ENCODE results near the gene IL18R1.

Gene IL18R1

DNA sequence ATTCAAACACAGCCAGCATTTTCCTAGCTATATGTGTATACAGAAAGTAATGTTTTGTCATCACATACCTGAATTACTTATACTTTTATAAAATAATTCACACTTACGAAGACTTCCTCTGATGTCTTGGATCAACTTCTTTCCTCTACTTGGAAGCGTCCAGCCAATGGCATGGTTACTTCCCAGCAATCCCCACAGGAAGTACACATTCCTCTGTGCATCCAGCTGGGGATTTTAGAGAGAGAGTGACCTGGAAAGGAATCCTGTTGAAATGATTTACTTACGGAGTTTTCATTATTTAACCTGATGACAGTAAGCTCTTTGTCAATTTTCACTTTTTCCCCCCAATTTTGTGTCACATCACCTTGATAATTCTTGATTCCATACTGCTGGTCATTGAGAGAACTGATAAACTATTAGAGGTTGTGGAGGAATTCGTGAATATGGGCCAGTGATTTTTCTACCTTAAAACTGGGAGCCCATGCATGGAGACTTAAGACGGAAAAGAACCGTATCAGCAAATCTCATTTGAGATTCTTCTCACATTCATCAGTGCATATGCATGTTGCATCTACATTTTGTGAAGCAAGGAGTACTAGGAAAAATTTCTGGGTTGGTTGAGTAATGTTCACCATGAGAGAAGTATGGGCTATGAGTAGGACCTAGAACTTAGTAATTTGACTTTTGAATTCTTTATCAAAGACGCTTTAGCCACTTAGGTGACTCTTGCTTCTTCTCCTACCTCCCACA is 9.0 kb upstream of the IL18R1 start:
- no peak for DNase-seq

- DNase-seq: no peak
Measured at GRCh38 chr2:102350137-102350793, 5.3 kb upstream of the IL18R1 start.

- DNase-seq: no peak
Measured at GRCh38 chr2:102356381-102356712, 751 bp downstream of the IL18R1 start.

GRCh38 chr2:102356741-102357140 is 1.1 kb downstream of the IL18R1 start:
- no peak for DNase-seq

DNA sequence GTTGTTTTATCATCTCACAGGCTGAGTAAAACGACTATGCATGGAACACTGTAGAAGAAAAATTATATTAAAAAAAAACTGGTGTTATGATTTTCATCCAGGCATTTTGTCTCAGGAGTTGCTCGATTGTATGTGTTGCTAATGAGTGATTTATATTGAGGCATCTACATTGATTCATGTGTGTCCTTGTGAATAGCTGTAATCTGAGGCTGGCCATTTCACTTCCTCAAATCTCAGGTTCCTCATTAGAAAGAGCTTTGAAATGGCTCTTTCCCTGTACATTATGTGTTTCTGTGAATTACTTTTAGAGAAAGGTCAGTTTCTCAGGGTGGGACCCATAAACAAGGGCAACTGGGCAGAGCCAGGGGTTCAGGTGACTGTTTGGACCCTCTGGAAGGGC is 2.3 kb downstream of the IL18R1 start:
- DNase-seq: no peak

- no peak for DNase-seq
Measured at GRCh38 chr2:102358496-102358895, 2.9 kb downstream of the IL18R1 start.

DNA sequence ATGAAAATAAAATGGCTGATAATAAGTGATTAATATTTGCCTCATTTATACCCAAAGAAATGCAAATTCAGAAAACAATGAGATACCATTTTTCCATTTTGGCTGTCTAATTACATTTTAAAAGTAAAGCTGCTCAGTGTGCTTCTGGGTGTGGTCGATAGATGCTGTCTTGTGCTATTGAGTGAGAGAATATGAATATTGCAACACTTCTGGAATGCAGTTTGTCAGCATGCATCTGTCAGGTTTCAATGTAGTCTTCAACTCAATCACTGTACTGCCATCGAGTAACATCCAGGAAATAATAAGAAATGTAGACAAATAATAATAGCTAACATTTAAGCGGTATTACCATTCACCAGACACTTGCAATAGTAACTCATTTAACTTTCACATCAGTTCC is 3.9 kb downstream of the IL18R1 start:
- DNase-seq: no peak

DNA sequence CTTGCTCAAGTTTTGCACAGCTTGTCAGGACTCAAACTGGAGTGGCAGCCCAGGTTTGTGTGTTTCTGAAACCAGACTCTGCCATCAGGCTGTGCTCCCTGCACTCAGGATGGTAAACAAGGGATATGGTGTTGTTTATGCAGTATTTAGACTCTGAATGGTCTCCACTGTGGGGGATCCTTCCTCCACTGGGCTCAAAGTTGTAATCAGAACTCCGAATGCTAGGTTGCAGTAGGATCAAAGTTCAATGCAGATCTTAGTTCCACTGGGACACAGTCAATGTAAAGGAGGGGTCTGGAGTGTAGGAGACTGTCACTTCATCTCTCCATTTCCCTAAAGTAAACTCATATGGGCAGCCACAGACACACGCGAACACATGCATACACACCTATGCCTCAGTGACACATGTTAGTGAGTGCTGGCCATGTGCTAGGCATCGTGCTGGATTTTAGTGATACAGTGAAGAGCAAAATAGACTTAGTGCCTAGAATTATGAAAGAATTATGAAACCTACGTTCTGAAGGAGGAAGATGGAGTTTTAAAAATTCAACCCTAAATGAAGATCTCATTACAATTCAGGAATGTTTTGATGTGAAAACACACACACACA is 6.1 kb downstream of the IL18R1 start:
- no peak for DNase-seq

DNA sequence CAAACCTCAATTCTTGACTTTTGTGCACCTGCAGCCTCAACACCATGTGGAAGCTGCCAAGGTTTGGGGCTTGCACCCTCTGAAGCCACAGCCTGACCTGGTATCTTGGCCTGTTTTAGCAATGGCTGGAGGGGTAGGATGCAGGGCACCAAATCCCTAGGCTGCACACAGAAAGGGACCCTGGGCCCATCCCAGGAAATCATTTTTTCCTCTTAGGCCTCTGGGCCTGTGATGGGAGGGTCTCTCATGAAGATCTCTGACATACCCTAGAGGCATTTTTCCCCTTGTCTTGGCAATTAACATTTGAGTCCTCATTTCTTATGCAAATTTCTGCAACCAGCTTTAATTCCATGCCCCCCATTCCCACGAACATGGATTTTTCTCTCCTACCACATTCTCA is 10.2 kb downstream of the IL18R1 start:
- DNase-seq: no peak

GRCh38 chr2:102366406-102367112 is 11.0 kb downstream of the IL18R1 start:
- no peak for DNase-seq

DNA sequence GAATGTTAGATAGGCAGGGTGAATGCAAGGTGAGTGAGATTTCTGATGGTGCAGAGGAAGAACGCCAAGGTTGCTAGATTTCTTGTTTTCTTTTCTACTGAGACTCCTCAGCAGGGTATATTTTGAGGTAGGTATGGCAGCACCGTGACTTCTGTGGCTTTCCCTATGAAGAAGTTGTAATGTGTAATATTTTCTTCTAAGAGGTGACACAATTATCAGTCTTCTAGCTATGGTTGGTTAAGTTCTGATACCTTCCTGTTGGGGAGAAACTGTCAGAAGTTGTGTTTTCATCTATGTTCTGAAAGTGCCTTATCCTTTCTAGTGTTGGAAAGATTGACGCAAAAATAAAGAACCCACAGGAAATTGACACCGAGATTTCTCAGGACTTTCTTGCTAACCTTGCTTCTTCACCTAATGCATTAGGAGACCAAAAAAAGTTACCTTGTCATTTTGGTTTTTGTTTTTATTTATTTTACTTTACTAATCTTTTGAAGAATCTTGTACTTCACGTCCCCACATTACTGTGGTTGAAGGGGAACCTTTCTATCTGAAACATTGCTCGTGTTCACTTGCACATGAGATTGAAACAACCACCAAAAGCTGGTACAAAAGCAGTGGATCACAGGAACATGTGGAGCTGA is 11.9 kb downstream of the IL18R1 start:
- no peak for DNase-seq

GRCh38 chr2:102368461-102369109 is 13.0 kb downstream of the IL18R1 start:
- no peak for DNase-seq

GRCh38 chr2:102369866-102370265 is 14.3 kb downstream of the IL18R1 start:
- DNase-seq: no peak

DNA sequence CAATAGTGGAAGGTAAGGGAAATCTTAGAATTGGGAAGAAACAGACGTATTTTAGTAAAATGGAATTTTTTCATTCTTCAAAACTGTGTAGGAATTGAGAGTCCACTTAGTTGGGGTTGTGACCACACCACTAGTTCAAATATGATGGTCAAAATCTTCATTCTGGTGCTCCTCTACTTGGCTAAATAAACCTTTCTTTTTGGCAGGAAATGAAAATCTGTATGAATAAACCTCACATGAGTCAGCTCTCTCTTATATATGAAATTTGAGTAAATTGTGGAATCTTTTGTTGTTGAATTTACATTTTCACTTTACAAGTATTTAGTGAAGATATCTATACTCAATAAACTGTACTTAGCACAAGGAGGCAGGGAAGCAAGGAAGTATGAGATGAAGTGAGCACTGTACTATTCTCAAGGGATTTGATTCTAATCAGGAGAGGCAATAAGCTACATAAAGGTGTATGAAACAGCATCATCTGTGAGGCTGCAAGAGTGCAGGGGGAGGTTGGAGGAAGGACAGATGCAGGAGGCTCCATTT is 20.5 kb downstream of the IL18R1 start:
- DNase-seq: no peak

- no peak for DNase-seq
Measured at GRCh38 chr2:102383722-102384121, 28.1 kb downstream of the IL18R1 start.

- DNase-seq: no peak
Measured at GRCh38 chr2:102385522-102385921, 29.9 kb downstream of the IL18R1 start.

DNA sequence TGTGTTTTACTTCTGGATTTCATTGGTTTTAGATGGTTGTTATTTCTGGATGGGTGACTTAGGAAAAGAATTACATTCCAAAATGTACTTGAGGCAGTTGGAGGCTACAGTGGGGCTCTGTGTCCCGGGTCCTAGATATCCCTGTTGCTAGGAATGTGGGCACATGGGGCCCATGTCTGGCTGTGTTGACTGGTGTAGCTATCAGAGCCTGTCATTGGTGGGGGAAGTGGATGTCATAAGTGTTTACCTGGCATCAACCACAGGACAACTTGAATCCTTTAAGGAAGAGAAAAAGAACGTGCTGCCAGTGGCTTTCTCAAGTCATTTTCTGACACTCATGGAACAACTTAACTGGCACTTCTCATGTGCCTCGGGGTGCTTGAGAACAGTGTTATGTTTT is 30.4 kb downstream of the IL18R1 start:
- no peak for DNase-seq

GRCh38 chr2:102386867-102387541 is 31.4 kb downstream of the IL18R1 start:
- DNase-seq: no peak

DNA sequence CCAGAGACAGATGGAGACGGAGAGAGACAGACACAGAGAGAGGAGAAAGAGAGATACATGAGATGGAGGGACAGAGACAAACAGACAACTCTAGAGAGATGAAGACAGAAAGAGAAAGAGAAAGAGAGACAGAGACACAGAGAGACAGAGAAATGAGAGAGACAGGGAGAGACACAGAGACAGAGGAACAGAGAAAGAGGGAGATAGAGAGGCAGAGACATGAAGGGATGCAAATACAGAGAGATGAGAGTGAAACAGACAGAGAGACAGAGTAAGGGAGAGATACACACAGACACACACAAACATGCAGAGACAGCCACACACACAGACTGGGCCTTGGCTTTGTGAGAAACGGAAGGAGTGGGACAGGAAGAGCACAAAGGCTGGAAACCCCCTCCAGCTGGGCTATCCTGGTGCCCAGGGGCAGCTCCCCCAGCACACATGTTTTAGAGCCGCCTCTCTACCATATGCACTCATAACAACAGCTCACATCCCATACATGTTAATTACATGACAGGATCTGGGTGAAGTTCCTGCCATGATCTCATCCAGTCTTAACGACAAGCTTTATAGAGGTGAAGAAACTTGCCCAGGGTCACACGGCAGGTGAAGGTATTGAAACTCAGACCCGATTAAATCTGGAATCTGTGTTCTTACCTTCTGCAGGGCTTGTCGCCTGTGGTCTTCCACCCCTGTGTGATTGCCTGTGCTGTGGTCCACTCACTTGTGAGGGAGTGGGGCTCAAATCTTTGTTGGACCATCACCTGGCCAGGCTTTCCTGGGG is 32.4 kb downstream of the IL18R1 start:
- DNase-seq: no peak

- DNase-seq: no peak
Measured at GRCh38 chr2:102391565-102391964, 36.0 kb downstream of the IL18R1 start.

GRCh38 chr2:102392096-102392495 is 36.5 kb downstream of the IL18R1 start:
- no peak for DNase-seq

Data from effector CD4-positive, alpha-beta T cell (primary cell).